ENCODE results near the gene UCN2. TPM values are rescaled to one million over a fixed set of nuclear protein-coding genes. Genes with fewer than 3 reads are reported as not detected.

UCN2 gene
- total and polyA plus RNA-seq, 2 of the 4 experiments (the other 2 are of a cell fraction): 0.54 to 2.7 TPM

DNA sequence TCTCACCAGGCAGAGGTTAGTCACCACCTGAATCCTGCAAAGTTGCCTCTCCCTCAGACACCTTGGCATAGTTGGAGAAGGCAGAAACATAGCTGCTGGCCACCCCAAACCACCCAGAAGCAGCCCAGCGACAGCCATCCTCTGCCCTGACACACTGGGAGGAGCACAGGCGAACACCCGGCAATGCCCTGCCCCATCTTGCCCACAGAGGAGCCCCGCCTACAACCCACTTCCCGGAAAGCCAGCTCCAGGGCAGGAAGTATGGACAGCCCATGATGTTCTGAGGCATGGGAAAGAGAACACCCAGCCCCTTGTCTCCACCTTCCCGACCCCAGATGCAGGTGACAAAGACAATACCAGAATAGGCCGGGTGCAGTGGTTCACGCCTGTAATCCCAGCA lies 47.0 kb downstream of the UCN2 start:
- Histone ChIP-seq H2AK5ac (ENCODE audit: low read depth, low read length) (no peak overlapping the region), H2BK120ac (ENCODE audit: low read depth, low read length) (no peak overlapping the region), H3K14ac (replicated peaks; ENCODE audit: low read depth, low read length) (no peak overlapping the region), H4K20me1 (ENCODE audit: insufficient read depth, low read length) (no peaks in the 10 kb centered on the region), H3K23ac (ENCODE audit: low read depth, low read length) (no peak overlapping the region), H4K91ac (ENCODE audit: insufficient read depth, low read depth, low read length) (no peak overlapping the region), H3K4me1 (ENCODE audit: control insufficient read depth, insufficient read depth, low read length) (0 out of 2 replicates have a peak, but pooled peaks cover 2% of the 10 kb centered on the region), H3K4ac (ENCODE audit: low read depth, low read length) (no peak overlapping the region), H4K8ac (ENCODE audit: low read depth in 2 of 2, low read length in 2 of 2) (no peak overlapping the region), H2AK9ac (replicated peaks; ENCODE audit: low read depth, low read length, poor library complexity) (no peak overlapping the region), H2BK5ac (ENCODE audit: low read depth, low read length, poor library complexity, severe bottlenecking) (no peak overlapping the region), H3K4me2 (ENCODE audit: low read depth, low read length) (no peak overlapping the region), H3K9me3 (ENCODE audit: control insufficient read depth, insufficient read depth, low read length) (no peaks in the 10 kb centered on the region), H3K4me3 (ENCODE audit: insufficient read depth, low read depth, low read length) (no peak overlapping the region), H3K56ac (ENCODE audit: extremely low read depth, insufficient read depth, low read length) (no peak overlapping the region), H4K5ac (ENCODE audit: low read depth, low read length) (no peak overlapping the region), H3K18ac (ENCODE audit: low read depth, low read length) (no peak overlapping the region), H3K27me3 (ENCODE audit: control insufficient read depth, insufficient read depth, low read length) (no peaks in the 10 kb centered on the region), H2AFZ (replicated peaks; ENCODE audit: low read length, poor library complexity) (no peak overlapping the region), H2BK20ac (ENCODE audit: low read depth, low read length) (no peak overlapping the region), H3K9ac (ENCODE audit: low read depth, low read length) (no peak overlapping the region), H2BK15ac (ENCODE audit: low read depth, low read length) (no peak overlapping the region), H3K36me3 (ENCODE audit: control insufficient read depth, insufficient read depth, low read length) (peaks cover 5% of the 10 kb centered on the region), H3K79me1 (ENCODE audit: low read depth in 1 of 2, low read length in 2 of 2) (no peaks in the 10 kb centered on the region), H3K9me1 (ENCODE audit: insufficient read depth, low read length) (no peaks in the 10 kb centered on the region), H3K27ac (ENCODE audit: insufficient read depth, low read length) (no peak overlapping the region)
- dilution Hi-C loops (cut with HindIII; ENCODE audit: low sequenced_read_pairs, unreplicated experiment) (no loop called here), intact Hi-C loops (cut with micrococcal nuclease) (no loop called here), in situ Hi-C loops (cut with MboI; ENCODE audit: low sequenced_read_pairs) (no loop called here)
- no peak for TF ChIP-seq RFX5 (IDR thresholded peaks at IDR 0.05; ENCODE audit: low read depth, low read length)
- ATAC-seq (ENCODE audit: low read depth) (no peak), DNase-seq (no peak)
- ChIA-PET CTCF (no interaction called here), POLR2A (ENCODE audit: unreplicated experiment) (no interaction called here)
- 100% methylated on average over 1 of the region's 8 CpGs; no CpG with 5 or more reads in 1 of the 2 experiments for WGBS, 2 experiments (ENCODE audit: extremely low coverage in 2 of 2, insufficient read length in 1 of 2)
- no TSS peak for BruUV-seq (replicated peaks)
